GM23338 (cell line): ENCODE data around the gene P2RY13. TPM values are rescaled to one million over a fixed set of nuclear protein-coding genes. Genes with fewer than 3 reads are reported as not detected.

ENCODE experiments used
- ATAC-seq: fragments of 200-7000 bp; cut with Tn5 transposase; 3 replicates; pipeline ENCODE4 v1.9.1; 2020
- DNase-seq: peaks from one replicate; pipeline ENCODE4 v3.0.0-alpha.2; 2015; ENCODE audit warnings: low spot score
- H2AFZ ChIP-seq: fragments of 200-600 bp; sonication (generic); 2 replicates; pipeline ENCODE4 v1.8.0; 2016; ENCODE audit warnings: antibody characterized with exemption, mild to moderate bottlenecking, moderate library complexity
- H3F3A ChIP-seq: fragments of 200-600 bp; sonication (generic); replicated peaks from 2 replicates; pipeline ENCODE4 v1.8.0; 2017; ENCODE audit warnings: antibody characterized with exemption, mixed run types, low read depth
- H3K27ac ChIP-seq: fragments of 200-600 bp; sonication (generic); 2 replicates; pipeline ENCODE4 v1.6.1; 2016; ENCODE audit warnings: low read depth
- H3K27me3 ChIP-seq: fragments of 200-600 bp; sonication (generic); 2 replicates; pipeline ENCODE4 v1.8.0; 2016; ENCODE audit warnings: mild to moderate bottlenecking, mixed run types, moderate library complexity; ENCODE audit not compliant: insufficient read depth
- H3K36me3 ChIP-seq: fragments of 200-600 bp; sonication (generic); 2 replicates; pipeline ENCODE4 v1.8.0; 2016; ENCODE audit warnings: mild to moderate bottlenecking; ENCODE audit not compliant: insufficient read depth
- H3K4me1 ChIP-seq: fragments of 200-600 bp; sonication (generic); 2 replicates; pipeline ENCODE4 v1.8.0; 2016; ENCODE audit warnings: mild to moderate bottlenecking, moderate library complexity; ENCODE audit not compliant: insufficient read depth
- H3K4me2 ChIP-seq: fragments of 200-600 bp; sonication (generic); 2 replicates; pipeline ENCODE4 v1.7.1; 2017; ENCODE audit warnings: mixed run types
- H3K4me3 ChIP-seq: fragments of 200-600 bp; sonication (generic); 2 replicates; pipeline ENCODE4 v1.6.1; 2016; ENCODE audit warnings: mixed run types
- H3K79me2 ChIP-seq: fragments of 200-600 bp; sonication (generic); replicated peaks from 2 replicates; pipeline ENCODE4 v1.8.0; 2017; ENCODE audit warnings: mild to moderate bottlenecking; ENCODE audit not compliant: insufficient read depth
- H3K9me2 ChIP-seq: fragments of 200-600 bp; sonication (generic); 2 replicates; pipeline ENCODE4 v1.8.0; 2017; ENCODE audit not compliant: insufficient read depth
- H4K20me1 ChIP-seq: fragments of 200-600 bp; sonication (generic); replicated peaks from 2 replicates; pipeline ENCODE4 v1.8.0; 2017; ENCODE audit warnings: mild to moderate bottlenecking; ENCODE audit not compliant: insufficient read depth
- H3K27ac Mint-ChIP-seq: 2 replicates; pipeline ENCODE4 v1.8.0; 2020; ENCODE audit warnings: inconsistent platforms, mild to moderate bottlenecking, moderate library complexity, mixed read lengths
- H3K27me3 Mint-ChIP-seq: 3 replicates; pipeline ENCODE4 v1.8.0; 2022; ENCODE audit warnings: low read depth, mild to moderate bottlenecking, moderate library complexity, mixed read lengths, inconsistent platforms; ENCODE audit not compliant: insufficient read depth, poor library complexity
- H3K36me3 Mint-ChIP-seq: 3 replicates; pipeline ENCODE4 v1.8.0; 2021; ENCODE audit warnings: low read depth, mild to moderate bottlenecking, inconsistent platforms, moderate library complexity, mixed read lengths
- H3K4me1 Mint-ChIP-seq: 3 replicates; pipeline ENCODE4 v1.8.0; 2020; ENCODE audit warnings: mild to moderate bottlenecking, inconsistent platforms, mixed read lengths
- H3K4me3 Mint-ChIP-seq: 3 replicates; pipeline ENCODE4 v1.8.0; 2021; ENCODE audit warnings: moderate library complexity, mild to moderate bottlenecking, inconsistent platforms, mixed read lengths
- H3K9me3 Mint-ChIP-seq: 3 replicates; pipeline ENCODE4 v1.8.0; 2020; ENCODE audit warnings: moderate library complexity, mild to moderate bottlenecking, inconsistent platforms, mixed read lengths
- CREB1 ChIP-seq: fragments of 250-450 bp; sonication (Bioruptor Pico); IDR thresholded peaks from 2 replicates; pipeline ENCODE4 v1.5.0; 2020; ENCODE audit warnings: low read depth, mild to moderate bottlenecking, moderate library complexity
- EZH2 ChIP-seq: fragments of 200-600 bp; sonication (generic); IDR thresholded peaks from one replicate; pipeline ENCODE4 v1.8.0; 2017; ENCODE audit warnings: antibody characterized with exemption, mild to moderate bottlenecking, low read depth; ENCODE audit not compliant: unreplicated experiment
- EZH2phosphoT487 ChIP-seq: fragments of 200-600 bp; sonication (generic); IDR thresholded peaks from one replicate; pipeline ENCODE4 v1.8.1; 2018; ENCODE audit warnings: antibody characterized with exemption; ENCODE audit not compliant: unreplicated experiment
- JUNB ChIP-seq: IDR thresholded peaks from one replicate; pipeline ENCODE4 v1.6.1; 2016; ENCODE audit warnings: antibody characterized with exemption; ENCODE audit not compliant: unreplicated experiment
- NANOG ChIP-seq: IDR thresholded peaks from 2 replicates; pipeline ENCODE4 v1.6.1; 2016; ENCODE audit warnings: antibody characterized with exemption, borderline replicate concordance
- POLR2AphosphoS5 ChIP-seq: IDR thresholded peaks from 2 replicates; pipeline ENCODE4 v1.6.1; 2016; ENCODE audit warnings: antibody characterized with exemption, low read depth
- STAT1 ChIP-seq: IDR thresholded peaks from one replicate; pipeline ENCODE4 v1.6.1; 2016; ENCODE audit warnings: antibody characterized with exemption; ENCODE audit not compliant: unreplicated experiment
- ZNF114 ChIP-seq: fragments of 250-450 bp; sonication (Bioruptor Pico); IDR thresholded peaks from 2 replicates; pipeline ENCODE4 v1.5.0; 2020; ENCODE audit warnings: mild to moderate bottlenecking, moderate library complexity
- ZNF331 ChIP-seq: fragments of 250-450 bp; sonication (Bioruptor Pico); IDR thresholded peaks from 2 replicates; pipeline ENCODE4 v1.5.0; 2020; ENCODE audit warnings: low read depth, mild to moderate bottlenecking, moderate library complexity
- polyA plus RNA-seq: library from polyadenylated mRNA; unstranded; fragments of >200 nt; fragmentation: Nextera tagmentation; extraction: Ambion mirVana; gene quantifications from 2 replicates; pipeline ENCODE4 v1.2.1, GENCODE V29; 2016
- total RNA-seq: library from RNA; depleted of rRNA; stranded (reverse); fragments of >200 nt; shearing (Covaris generic); gene quantifications from 2 replicates; pipeline ENCODE4 v1.2.3, GENCODE V29; 2014
- TF ChIP-seq, protein P1 (sequence below): IDR thresholded peaks from one replicate; pipeline ENCODE4 v1.6.1; 2018; ENCODE audit warnings: antibody characterized with exemption; ENCODE audit not compliant: unreplicated experiment
- TF ChIP-seq, protein P2 (sequence below): IDR thresholded peaks from 2 replicates; pipeline ENCODE4 v1.6.1; 2016; ENCODE audit warnings: antibody characterized with exemption
- TF ChIP-seq, protein P3 (sequence below): fragments of 250-450 bp; sonication (Bioruptor Pico); IDR thresholded peaks from 2 replicates; pipeline ENCODE4 v1.5.0; 2020; ENCODE audit warnings: mild to moderate bottlenecking, moderate library complexity
- TF ChIP-seq, protein P4 (sequence below), 2 experiments: fragments of 200-600 bp in 1 of 2; sonication (generic) in 1 of 2; conservative IDR thresholded peaks; 2 replicates each; pipeline versions ENCODE4 v1.5.1 to v1.6.1; 2016 to 2017; ENCODE audit warnings: antibody characterized with exemption in 2 of 2, low read depth in 2 of 2, mild to moderate bottlenecking in 2 of 2, moderate library complexity in 1 of 2

The P2RY13 gene
- total and polyA plus RNA-seq, 2 experiments from 2014 or later = 0.68 TPM; not detected in 1

DNA sequence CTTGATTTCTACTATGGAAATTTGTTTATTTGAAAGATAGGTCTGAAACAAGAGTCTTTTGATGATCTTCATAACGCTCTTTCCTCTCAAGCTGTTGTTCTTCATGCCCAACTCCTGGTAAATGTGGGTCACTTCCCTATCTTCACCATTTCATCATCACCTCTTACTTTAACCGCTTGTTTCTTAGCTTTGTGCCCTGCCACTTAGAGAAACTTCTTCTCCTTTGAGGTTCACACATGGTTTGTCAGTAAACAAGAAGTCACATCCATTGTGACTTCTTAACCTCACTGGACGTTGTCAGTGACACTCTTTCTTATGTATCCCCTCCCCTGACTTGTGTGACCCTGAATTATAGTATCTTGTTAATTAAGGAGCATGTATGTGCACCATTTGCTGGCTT is 16.9 kb upstream of the P2RY13 start:
- ATAC-seq (no peak), DNase-seq (no peak)
- no peak for TF ChIP-seq EZH2phosphoT487
- TF ChIP-seq, protein P1, sequence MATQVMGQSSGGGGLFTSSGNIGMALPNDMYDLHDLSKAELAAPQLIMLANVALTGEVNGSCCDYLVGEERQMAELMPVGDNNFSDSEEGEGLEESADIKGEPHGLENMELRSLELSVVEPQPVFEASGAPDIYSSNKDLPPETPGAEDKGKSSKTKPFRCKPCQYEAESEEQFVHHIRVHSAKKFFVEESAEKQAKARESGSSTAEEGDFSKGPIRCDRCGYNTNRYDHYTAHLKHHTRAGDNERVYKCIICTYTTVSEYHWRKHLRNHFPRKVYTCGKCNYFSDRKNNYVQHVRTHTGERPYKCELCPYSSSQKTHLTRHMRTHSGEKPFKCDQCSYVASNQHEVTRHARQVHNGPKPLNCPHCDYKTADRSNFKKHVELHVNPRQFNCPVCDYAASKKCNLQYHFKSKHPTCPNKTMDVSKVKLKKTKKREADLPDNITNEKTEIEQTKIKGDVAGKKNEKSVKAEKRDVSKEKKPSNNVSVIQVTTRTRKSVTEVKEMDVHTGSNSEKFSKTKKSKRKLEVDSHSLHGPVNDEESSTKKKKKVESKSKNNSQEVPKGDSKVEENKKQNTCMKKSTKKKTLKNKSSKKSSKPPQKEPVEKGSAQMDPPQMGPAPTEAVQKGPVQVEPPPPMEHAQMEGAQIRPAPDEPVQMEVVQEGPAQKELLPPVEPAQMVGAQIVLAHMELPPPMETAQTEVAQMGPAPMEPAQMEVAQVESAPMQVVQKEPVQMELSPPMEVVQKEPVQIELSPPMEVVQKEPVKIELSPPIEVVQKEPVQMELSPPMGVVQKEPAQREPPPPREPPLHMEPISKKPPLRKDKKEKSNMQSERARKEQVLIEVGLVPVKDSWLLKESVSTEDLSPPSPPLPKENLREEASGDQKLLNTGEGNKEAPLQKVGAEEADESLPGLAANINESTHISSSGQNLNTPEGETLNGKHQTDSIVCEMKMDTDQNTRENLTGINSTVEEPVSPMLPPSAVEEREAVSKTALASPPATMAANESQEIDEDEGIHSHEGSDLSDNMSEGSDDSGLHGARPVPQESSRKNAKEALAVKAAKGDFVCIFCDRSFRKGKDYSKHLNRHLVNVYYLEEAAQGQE = no peak
- no peak for TF ChIP-seq NANOG
- TF ChIP-seq ZNF114 (CRISPR knock-in tag) = no peak
- TF ChIP-seq EZH2 = no peak
- no peak for TF ChIP-seq POLR2AphosphoS5
- no peak for TF ChIP-seq STAT1
- TF ChIP-seq, protein P2, sequence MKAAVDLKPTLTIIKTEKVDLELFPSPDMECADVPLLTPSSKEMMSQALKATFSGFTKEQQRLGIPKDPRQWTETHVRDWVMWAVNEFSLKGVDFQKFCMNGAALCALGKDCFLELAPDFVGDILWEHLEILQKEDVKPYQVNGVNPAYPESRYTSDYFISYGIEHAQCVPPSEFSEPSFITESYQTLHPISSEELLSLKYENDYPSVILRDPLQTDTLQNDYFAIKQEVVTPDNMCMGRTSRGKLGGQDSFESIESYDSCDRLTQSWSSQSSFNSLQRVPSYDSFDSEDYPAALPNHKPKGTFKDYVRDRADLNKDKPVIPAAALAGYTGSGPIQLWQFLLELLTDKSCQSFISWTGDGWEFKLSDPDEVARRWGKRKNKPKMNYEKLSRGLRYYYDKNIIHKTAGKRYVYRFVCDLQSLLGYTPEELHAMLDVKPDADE = no peak
- TF ChIP-seq, protein P3, sequence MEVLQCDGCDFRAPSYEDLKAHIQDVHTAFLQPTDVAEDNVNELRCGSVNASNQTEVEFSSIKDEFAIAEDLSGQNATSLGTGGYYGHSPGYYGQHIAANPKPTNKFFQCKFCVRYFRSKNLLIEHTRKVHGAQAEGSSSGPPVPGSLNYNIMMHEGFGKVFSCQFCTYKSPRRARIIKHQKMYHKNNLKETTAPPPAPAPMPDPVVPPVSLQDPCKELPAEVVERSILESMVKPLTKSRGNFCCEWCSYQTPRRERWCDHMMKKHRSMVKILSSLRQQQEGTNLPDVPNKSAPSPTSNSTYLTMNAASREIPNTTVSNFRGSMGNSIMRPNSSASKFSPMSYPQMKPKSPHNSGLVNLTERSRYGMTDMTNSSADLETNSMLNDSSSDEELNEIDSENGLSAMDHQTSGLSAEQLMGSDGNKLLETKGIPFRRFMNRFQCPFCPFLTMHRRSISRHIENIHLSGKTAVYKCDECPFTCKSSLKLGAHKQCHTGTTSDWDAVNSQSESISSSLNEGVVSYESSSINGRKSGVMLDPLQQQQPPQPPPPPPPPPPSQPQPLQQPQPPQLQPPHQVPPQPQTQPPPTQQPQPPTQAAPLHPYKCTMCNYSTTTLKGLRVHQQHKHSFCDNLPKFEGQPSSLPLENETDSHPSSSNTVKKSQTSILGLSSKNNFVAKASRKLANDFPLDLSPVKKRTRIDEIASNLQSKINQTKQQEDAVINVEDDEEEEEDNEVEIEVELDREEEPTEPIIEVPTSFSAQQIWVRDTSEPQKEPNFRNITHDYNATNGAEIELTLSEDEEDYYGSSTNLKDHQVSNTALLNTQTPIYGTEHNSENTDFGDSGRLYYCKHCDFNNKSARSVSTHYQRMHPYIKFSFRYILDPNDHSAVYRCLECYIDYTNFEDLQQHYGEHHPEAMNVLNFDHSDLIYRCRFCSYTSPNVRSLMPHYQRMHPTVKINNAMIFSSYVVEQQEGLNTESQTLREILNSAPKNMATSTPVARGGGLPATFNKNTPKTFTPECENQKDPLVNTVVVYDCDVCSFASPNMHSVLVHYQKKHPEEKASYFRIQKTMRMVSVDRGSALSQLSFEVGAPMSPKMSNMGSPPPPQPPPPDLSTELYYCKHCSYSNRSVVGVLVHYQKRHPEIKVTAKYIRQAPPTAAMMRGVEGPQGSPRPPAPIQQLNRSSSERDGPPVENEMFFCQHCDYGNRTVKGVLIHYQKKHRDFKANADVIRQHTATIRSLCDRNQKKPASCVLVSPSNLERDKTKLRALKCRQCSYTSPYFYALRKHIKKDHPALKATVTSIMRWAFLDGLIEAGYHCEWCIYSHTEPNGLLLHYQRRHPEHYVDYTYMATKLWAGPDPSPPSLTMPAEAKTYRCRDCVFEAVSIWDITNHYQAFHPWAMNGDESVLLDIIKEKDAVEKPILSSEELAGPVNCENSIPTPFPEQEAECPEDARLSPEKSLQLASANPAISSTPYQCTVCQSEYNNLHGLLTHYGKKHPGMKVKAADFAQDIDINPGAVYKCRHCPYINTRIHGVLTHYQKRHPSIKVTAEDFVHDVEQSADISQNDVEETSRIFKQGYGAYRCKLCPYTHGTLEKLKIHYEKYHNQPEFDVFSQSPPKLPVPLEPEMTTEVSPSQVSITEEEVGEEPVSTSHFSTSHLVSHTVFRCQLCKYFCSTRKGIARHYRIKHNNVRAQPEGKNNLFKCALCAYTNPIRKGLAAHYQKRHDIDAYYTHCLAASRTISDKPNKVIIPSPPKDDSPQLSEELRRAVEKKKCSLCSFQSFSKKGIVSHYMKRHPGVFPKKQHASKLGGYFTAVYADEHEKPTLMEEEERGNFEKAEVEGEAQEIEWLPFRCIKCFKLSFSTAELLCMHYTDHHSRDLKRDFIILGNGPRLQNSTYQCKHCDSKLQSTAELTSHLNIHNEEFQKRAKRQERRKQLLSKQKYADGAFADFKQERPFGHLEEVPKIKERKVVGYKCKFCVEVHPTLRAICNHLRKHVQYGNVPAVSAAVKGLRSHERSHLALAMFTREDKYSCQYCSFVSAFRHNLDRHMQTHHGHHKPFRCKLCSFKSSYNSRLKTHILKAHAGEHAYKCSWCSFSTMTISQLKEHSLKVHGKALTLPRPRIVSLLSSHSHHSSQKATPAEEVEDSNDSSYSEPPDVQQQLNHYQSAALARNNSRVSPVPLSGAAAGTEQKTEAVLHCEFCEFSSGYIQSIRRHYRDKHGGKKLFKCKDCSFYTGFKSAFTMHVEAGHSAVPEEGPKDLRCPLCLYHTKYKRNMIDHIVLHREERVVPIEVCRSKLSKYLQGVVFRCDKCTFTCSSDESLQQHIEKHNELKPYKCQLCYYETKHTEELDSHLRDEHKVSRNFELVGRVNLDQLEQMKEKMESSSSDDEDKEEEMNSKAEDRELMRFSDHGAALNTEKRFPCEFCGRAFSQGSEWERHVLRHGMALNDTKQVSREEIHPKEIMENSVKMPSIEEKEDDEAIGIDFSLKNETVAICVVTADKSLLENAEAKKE = no peak
- no peak for TF ChIP-seq JUNB
- no peak for TF ChIP-seq ZNF331 (CRISPR knock-in tag)
- no peak for TF ChIP-seq CREB1 (CRISPR knock-in tag)
- TF ChIP-seq, protein P4, sequence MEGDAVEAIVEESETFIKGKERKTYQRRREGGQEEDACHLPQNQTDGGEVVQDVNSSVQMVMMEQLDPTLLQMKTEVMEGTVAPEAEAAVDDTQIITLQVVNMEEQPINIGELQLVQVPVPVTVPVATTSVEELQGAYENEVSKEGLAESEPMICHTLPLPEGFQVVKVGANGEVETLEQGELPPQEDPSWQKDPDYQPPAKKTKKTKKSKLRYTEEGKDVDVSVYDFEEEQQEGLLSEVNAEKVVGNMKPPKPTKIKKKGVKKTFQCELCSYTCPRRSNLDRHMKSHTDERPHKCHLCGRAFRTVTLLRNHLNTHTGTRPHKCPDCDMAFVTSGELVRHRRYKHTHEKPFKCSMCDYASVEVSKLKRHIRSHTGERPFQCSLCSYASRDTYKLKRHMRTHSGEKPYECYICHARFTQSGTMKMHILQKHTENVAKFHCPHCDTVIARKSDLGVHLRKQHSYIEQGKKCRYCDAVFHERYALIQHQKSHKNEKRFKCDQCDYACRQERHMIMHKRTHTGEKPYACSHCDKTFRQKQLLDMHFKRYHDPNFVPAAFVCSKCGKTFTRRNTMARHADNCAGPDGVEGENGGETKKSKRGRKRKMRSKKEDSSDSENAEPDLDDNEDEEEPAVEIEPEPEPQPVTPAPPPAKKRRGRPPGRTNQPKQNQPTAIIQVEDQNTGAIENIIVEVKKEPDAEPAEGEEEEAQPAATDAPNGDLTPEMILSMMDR (conservative IDR thresholded peaks at IDR 0.05; ENCODE audit: low read depth in 2 of 2) = no peak
- no peaks in the 10 kb centered on the region for H3K36me3 ChIP-seq
- Mint-ChIP-seq H3K4me1 (peaks cover 49% of the 10 kb centered on the region), H3K27ac (no peak overlapping the region), H3K27me3 (peaks cover 4% of the 10 kb centered on the region), H3K9me3 (no peaks in the 10 kb centered on the region), H3K36me3 (no peaks in the 10 kb centered on the region), H3K4me3 (no peak overlapping the region)
- no peaks in the 10 kb centered on the region for H3F3A ChIP-seq
- H3K9me2 ChIP-seq = no peaks in the 10 kb centered on the region
- H2AFZ ChIP-seq = no peak overlapping the region
- peaks cover 38% of the 10 kb centered on the region for H3K4me1 ChIP-seq
- no peaks in the 10 kb centered on the region for H3K79me2 ChIP-seq
- no peak overlapping the region for H3K4me2 ChIP-seq
- H3K4me3 ChIP-seq = no peak overlapping the region
- no peak overlapping the region for H3K27ac ChIP-seq
- no peaks in the 10 kb centered on the region for H4K20me1 ChIP-seq
- H3K27me3 ChIP-seq = no peaks in the 10 kb centered on the region
